Measurements from ENCODE around the gene FAXC.

- no peak for TF ChIP-seq CTCF (IDR thresholded peaks at IDR 0.05; ENCODE audit: low read length)
- TF ChIP-seq EZH2phosphoT487 (IDR thresholded peaks at IDR 0.05; ENCODE audit: low read length) = no peak
Observed at GRCh38 chr6:99253271-99253670, 96.2 kb downstream of the FAXC start.
